Upper lobe of left lung (tissue), 6 donors: ENCODE results near the gene FLYWCH1. TPM values are rescaled to one million over a fixed set of nuclear protein-coding genes. Genes with fewer than 3 reads are reported as not detected.

Experiments used
- ATAC-seq, 2 donors: fragments of 200-7000 bp; cut with Tn5 transposase; one replicate each; pipeline ENCODE4 v1.9.1; 2022; ENCODE audit warnings: mild to moderate bottlenecking in 2 of 2, moderate library complexity in 2 of 2; ENCODE audit not compliant: low FRiP score in 2 of 2
- DNase-seq, 2 donors: peaks; one replicate each; pipeline ENCODE4 v3.0.0-alpha.2; 2019 to 2020
- H3K27ac ChIP-seq, 4 donors: fragments of 200-600 bp; sonication (generic); one replicate each; pipeline ENCODE4 v1.5.1; 2016 to 2019
- H3K27me3 ChIP-seq, 4 donors: fragments of 200-600 bp; sonication (generic); one replicate each; pipeline ENCODE4 v1.5.1; 2017 to 2019
- H3K36me3 ChIP-seq, 4 donors: fragments of 200-600 bp; sonication (generic); one replicate each; pipeline ENCODE4 v1.5.1; 2016 to 2019
- H3K4me1 ChIP-seq, 4 donors: fragments of 200-600 bp; sonication (generic); one replicate each; pipeline ENCODE4 v1.5.1; 2018 to 2019
- H3K4me3 ChIP-seq, 4 donors: fragments of 200-600 bp; sonication (generic); one replicate each; pipeline ENCODE4 v1.5.1; 2017 to 2019; ENCODE audit warnings: mild to moderate bottlenecking in 2 of 4, moderate library complexity in 1 of 4
- H3K9me3 ChIP-seq, 4 donors: fragments of 200-600 bp; sonication (generic); one replicate each; pipeline ENCODE4 v1.5.1; 2018 to 2019
- EP300 ChIP-seq, 4 donors: sonication (generic); formaldehyde crosslinking; IDR thresholded peaks; one replicate each; pipeline ENCODE4 v1.5.1; 2017; ENCODE audit warnings: antibody characterized with exemption in 4 of 4, control low read depth in 2 of 4
- POLR2A ChIP-seq, 4 donors: fragments of 450-650 bp; IDR thresholded peaks; one replicate each; pipeline ENCODE4 v1.5.1; 2016 to 2017; ENCODE audit warnings: antibody characterized with exemption in 4 of 4, mild to moderate bottlenecking in 2 of 4
- POLR2AphosphoS5 ChIP-seq, 2 donors: sonication (generic); formaldehyde crosslinking; IDR thresholded peaks; one replicate each; pipeline ENCODE4 v1.5.1; 2017; ENCODE audit warnings: antibody characterized with exemption in 2 of 2
- WGBS, 2 donors: methylation state at CpG; one replicate each; pipeline ENCODE4 v1.1.5; 2017 to 2018; 5-methylcytosine and 5-hydroxymethylcytosine counted together
- total RNA-seq, 6 donors: library from RNA; depleted of rRNA in 4 of 6; stranded (reverse); fragments of >200 nt in 4 of 6; gene quantifications; one replicate each; pipeline versions ENCODE4 v1.1.0 to v1.2.1, GENCODE V29; 2016 to 2021
- TF ChIP-seq, protein P1 (sequence below), 6 experiments: fragments of 450-650 bp in 4 of 6; fragments of 200-600 bp in 2 of 6; sonication (generic) in 2 of 6; IDR thresholded peaks; one replicate each; pipeline ENCODE4 v1.5.1; 2016 to 2019; ENCODE audit warnings: antibody characterized with exemption in 6 of 6
- donor health status: DM: no; HTN: no; CAD: no; lungs with moderate emphysema.
- donor health status: DM: no; HTN: yes; CAD: no; lungs with severe emphysema.

Gene FLYWCH1
- total RNA-seq, 6 donors from 2014 or later = 19.3 to 162 (median 43.4) TPM

DNA sequence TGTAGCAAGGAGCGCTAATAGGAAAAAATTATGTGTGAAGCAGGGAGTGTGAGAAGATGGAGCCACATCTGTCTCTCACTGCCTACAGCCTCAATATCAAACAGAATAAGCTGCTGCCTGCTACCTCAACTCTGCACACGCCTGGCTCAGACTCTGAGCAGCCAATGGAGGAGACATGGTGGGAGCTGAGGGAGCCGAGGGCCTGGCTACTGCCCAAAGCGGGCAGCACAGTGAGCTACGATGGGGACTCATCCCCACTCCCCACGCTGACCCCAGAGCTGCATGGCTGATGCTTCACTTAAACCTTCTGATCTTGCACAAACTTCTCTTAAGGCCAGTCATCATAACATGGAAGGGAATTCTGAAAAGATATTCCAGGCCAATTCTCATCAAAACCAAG lies 39.8 kb upstream of the FLYWCH1 start:
- no peak overlapping the region for H3K4me3 ChIP-seq
- no peak for TF ChIP-seq POLR2A (IDR thresholded peaks at IDR 0.05)
- H3K9me3 ChIP-seq = no peaks in the 10 kb centered on the region

DNA sequence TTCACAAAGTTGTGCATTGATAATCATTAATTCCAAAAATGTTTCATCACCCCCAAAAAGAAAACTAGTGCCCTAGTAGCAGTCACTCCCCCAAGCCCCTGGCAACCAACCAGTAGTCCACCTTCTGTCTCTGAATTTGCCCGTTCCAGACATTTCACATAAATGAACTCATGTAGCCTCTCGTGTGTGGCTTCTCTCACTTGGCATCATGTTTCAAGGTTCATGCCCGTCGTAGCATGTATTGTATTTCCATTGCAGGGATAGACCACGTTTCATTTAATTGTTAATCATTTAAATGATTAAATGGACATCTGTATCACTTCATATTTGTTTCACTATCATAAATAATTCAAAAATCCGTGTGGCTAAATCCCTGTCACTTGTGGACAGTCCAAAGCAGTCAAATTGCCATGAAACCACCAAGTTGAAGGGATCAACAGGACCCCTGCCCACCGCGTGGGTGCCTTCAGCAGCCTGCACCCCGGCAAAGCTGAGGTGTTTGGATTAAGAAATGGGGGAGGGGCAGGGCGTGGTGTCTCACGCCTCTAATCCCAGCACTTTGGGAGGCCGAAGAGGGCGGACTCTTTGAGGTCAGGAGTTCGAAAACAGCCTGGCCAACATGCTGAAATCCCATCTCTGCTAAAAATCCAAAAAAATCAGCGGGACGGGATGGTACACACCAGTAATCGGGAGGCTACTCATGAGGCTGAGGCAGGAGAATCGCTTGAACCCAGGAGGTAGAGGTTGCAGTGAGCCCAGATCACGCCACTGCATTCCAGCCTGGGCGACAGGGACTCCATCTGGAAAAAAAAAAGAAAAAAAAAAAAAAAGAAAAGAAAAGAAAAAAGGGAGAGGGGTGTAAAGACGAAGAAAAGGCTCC lies 37.5 kb upstream of the FLYWCH1 start:
- H3K9me3 ChIP-seq = no peaks in the 10 kb centered on the region
- DNase-seq (no peak), ATAC-seq (no peak)
- 56 to 62% methylated on average over 21 of the region's 21 CpGs for WGBS, 2 donors
- H3K4me1 ChIP-seq = peaks cover 3 to 12% (median 4%) of the 10 kb centered on the region in 4 donors
- TF ChIP-seq POLR2A (IDR thresholded peaks at IDR 0.05) (no peak), POLR2AphosphoS5 (IDR thresholded peaks at IDR 0.05) (no peak), EP300 (IDR thresholded peaks at IDR 0.05) (no peak)
- TF ChIP-seq, protein P1, sequence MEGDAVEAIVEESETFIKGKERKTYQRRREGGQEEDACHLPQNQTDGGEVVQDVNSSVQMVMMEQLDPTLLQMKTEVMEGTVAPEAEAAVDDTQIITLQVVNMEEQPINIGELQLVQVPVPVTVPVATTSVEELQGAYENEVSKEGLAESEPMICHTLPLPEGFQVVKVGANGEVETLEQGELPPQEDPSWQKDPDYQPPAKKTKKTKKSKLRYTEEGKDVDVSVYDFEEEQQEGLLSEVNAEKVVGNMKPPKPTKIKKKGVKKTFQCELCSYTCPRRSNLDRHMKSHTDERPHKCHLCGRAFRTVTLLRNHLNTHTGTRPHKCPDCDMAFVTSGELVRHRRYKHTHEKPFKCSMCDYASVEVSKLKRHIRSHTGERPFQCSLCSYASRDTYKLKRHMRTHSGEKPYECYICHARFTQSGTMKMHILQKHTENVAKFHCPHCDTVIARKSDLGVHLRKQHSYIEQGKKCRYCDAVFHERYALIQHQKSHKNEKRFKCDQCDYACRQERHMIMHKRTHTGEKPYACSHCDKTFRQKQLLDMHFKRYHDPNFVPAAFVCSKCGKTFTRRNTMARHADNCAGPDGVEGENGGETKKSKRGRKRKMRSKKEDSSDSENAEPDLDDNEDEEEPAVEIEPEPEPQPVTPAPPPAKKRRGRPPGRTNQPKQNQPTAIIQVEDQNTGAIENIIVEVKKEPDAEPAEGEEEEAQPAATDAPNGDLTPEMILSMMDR (IDR thresholded peaks at IDR 0.05) = no peak
- no peaks in the 10 kb centered on the region for H3K36me3 ChIP-seq
- H3K27me3 ChIP-seq = no peaks in the 10 kb centered on the region
- H3K27ac ChIP-seq = no peak overlapping the region
- H3K4me3 ChIP-seq = no peak overlapping the region

More for the DNA sequence above, 39.8 kb upstream of the FLYWCH1 start:
- H3K36me3 ChIP-seq = no peaks in the 10 kb centered on the region
- no peak overlapping the region for H3K27ac ChIP-seq
- H3K27me3 ChIP-seq = no peaks in the 10 kb centered on the region
- DNase-seq (no peak), ATAC-seq (no peak)
- 76 to 81% methylated on average over 6 of the region's 6 CpGs for WGBS, 2 donors
- H3K4me1 ChIP-seq = peaks cover 9 to 25% (median 10%) of the 10 kb centered on the region in 4 donors

GRCh38 chr16:2874912-2875362 lies 36.8 kb upstream of the FLYWCH1 start:
- TF ChIP-seq, protein P1 (IDR thresholded peaks at IDR 0.05) = peak; percentile 95 to 98 (median 96)
- TF ChIP-seq POLR2AphosphoS5 (IDR thresholded peaks at IDR 0.05) = no peak
- WGBS, 2 donors = 10 to 15% methylated on average over 25 of the region's 25 CpGs
- peak; percentile 85 to 95 for DNase-seq
- H3K9me3 ChIP-seq = no peaks in the 10 kb centered on the region
- H3K27me3 ChIP-seq = no peaks in the 10 kb centered on the region
- H3K4me3 ChIP-seq = no peak overlapping the region
- no peaks in the 10 kb centered on the region for H3K36me3 ChIP-seq
- peaks cover 3 to 12% (median 4%) of the 10 kb centered on the region in 4 donors for H3K4me1 ChIP-seq
- H3K27ac ChIP-seq = no peak overlapping the region
- peak; percentile 97 to 99 for ATAC-seq

- DNase-seq (no peak), ATAC-seq (no peak)
- no peaks in the 10 kb centered on the region for H3K9me3 ChIP-seq
- H3K4me3 ChIP-seq = no peak overlapping the region
- H3K27me3 ChIP-seq = no peaks in the 10 kb centered on the region
- no peak overlapping the region for H3K27ac ChIP-seq
- no peak for TF ChIP-seq EP300 (IDR thresholded peaks at IDR 0.05)
- 89 to 90% methylated on average over 6 of the region's 6 CpGs for WGBS, 2 donors
- H3K36me3 ChIP-seq = no peaks in the 10 kb centered on the region
- H3K4me1 ChIP-seq = peaks cover 11 to 22% (median 14%) of the 10 kb centered on the region in 4 donors
These were observed 31.8 kb upstream of the FLYWCH1 start for GRCh38 chr16:2879854-2880508.

GRCh38 chr16:2881783-2882649 lies 29.7 kb upstream of the FLYWCH1 start:
- Histone ChIP-seq H3K36me3 (no peaks in the 10 kb centered on the region), H3K27ac (peak overlapping the region; percentile 95 to 98 (median 96)), H3K4me1 (peaks cover 11 to 20% (median 14%) of the 10 kb centered on the region in 4 donors), H3K27me3 (no peaks in the 10 kb centered on the region), H3K4me3 (peak overlapping the region; percentile 54 to 93 (median 76)), H3K9me3 (no peaks in the 10 kb centered on the region)
- no peak for TF ChIP-seq EP300 (IDR thresholded peaks at IDR 0.05)
- peak in 1 of 4 donors; percentile 50 for TF ChIP-seq POLR2A (IDR thresholded peaks at IDR 0.05)
- TF ChIP-seq POLR2AphosphoS5 (IDR thresholded peaks at IDR 0.05) = peak in 1 of 2 donors; percentile 46
- TF ChIP-seq, protein P1 (IDR thresholded peaks at IDR 0.05) = peak in 1 of 6 experiments; percentile 5
- WGBS, 2 donors = 4 to 8% methylated on average over 29 to 47 of the region's 52 CpGs
- DNase-seq = peak; percentile 33 to 52
- peak; percentile 2 to 15 for ATAC-seq
